T-helper 1 cell treated with Interleukin-12 subunit alpha and Interleukin-12 subunit beta and Interleukin-4 antibody, amounts not matched to agents 30 μg/mL and 1 μg/mL, for 36 hours (primary cell): ENCODE measurements around the gene APC2.

Experiments
- H3K27ac Mint-ChIP-seq: one replicate; pipeline ENCODE4 v1.8.0; 2021; ENCODE audit warnings: mild to moderate bottlenecking, mixed read lengths
- H3K27me3 Mint-ChIP-seq: one replicate; pipeline ENCODE4 v1.8.0; 2021; ENCODE audit warnings: low read depth, mixed read lengths
- H3K36me3 Mint-ChIP-seq: one replicate; pipeline ENCODE4 v1.8.0; 2021; ENCODE audit warnings: low read depth, mixed read lengths
- H3K4me1 Mint-ChIP-seq: one replicate; pipeline ENCODE4 v1.8.0; 2021; ENCODE audit warnings: low read depth, mixed read lengths
- H3K4me3 Mint-ChIP-seq: one replicate; pipeline ENCODE4 v1.8.0; 2021; ENCODE audit warnings: mild to moderate bottlenecking, moderate library complexity, mixed read lengths
- H3K9me3 Mint-ChIP-seq: one replicate; pipeline ENCODE4 v1.8.0; 2021; ENCODE audit warnings: mixed read lengths

APC2 gene

DNA sequence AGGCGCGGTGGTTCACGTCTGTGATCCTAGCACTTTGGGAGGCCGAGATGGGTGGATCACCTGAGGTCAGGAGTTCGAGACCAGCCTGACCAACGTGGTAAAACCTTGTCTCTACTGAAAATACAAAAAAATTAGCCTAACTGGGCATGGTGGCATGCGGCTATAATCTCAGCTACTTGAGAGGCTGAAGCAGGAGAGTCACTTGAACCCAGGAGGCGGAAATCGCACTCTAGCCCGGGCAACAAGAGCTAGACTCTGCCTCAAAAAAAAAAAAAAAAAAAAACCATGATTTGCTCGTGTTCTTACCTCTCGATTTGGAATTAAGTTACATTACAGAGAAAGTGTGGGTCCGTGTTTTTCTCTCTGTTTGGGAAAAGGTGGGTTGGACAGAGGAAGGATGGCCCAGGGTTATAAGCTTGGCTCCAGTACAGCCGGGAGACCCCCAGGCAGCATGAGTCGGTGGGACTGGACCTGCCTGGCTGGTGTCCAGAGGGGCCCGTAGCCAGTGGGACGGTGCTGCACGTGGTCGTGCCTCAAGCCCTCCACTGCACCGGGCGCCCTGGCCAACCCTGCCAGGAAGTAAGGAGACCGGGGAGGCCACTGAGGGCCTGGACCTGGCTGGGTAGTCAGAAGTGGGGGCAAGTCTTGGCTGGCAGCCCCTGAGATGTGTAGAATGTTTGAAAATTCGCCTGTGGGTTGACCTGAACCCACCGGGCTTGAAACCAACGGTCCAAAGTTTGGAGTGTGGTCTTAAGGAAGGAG is 8.1 kb upstream of the APC2 start:
- H3K36me3 Mint-ChIP-seq: peaks cover 32% of the 10 kb centered on the region
- no peaks in the 10 kb centered on the region for H3K9me3 Mint-ChIP-seq
- no peak overlapping the region for H3K27ac Mint-ChIP-seq
- H3K27me3 Mint-ChIP-seq: no peaks in the 10 kb centered on the region
- peaks cover 18% of the 10 kb centered on the region for H3K4me1 Mint-ChIP-seq
- no peak overlapping the region for H3K4me3 Mint-ChIP-seq

DNA sequence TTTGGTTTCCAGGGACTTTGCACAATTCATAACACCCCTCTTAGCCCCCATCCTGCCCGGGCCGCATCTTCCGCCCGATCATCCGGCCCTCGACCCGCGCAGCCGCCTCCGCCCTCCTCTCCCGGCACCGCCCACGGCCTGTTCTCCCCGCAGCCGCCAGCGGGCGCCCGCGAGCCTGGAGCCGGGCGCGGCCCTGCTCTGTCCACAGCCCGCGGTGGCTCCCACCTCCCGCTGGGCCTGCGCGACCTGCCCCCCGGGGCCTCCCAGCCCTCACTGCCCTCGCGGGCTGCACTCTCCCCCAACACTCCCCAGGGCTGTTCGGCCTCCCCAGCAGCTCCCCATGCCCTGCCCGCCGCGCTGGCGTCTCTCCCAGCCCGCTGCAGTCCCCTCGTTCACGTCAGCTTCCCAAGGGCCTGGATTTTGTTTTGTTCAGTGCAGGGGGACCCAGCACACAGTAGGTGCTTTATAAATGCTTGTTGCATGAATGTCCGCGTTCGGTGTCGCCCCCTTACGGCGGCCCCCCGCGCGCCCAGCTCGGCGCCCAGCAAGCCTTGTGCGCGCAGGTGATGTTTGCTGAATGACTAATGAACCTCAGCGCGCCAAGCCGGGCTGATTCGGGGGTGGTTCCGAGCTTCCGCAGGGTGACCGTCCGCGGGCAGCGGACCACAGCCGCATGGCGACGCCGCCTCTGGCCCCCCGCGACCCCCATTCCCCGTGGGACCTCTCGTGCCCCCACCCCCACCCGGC is 4.6 kb upstream of the APC2 start:
- H3K9me3 Mint-ChIP-seq: no peaks in the 10 kb centered on the region
- peaks cover 26% of the 10 kb centered on the region for H3K27me3 Mint-ChIP-seq
- H3K4me3 Mint-ChIP-seq: peak overlapping the region; percentile 50
- peaks cover 20% of the 10 kb centered on the region for H3K36me3 Mint-ChIP-seq
- H3K4me1 Mint-ChIP-seq: peaks cover 10% of the 10 kb centered on the region
- no peak overlapping the region for H3K27ac Mint-ChIP-seq

DNA sequence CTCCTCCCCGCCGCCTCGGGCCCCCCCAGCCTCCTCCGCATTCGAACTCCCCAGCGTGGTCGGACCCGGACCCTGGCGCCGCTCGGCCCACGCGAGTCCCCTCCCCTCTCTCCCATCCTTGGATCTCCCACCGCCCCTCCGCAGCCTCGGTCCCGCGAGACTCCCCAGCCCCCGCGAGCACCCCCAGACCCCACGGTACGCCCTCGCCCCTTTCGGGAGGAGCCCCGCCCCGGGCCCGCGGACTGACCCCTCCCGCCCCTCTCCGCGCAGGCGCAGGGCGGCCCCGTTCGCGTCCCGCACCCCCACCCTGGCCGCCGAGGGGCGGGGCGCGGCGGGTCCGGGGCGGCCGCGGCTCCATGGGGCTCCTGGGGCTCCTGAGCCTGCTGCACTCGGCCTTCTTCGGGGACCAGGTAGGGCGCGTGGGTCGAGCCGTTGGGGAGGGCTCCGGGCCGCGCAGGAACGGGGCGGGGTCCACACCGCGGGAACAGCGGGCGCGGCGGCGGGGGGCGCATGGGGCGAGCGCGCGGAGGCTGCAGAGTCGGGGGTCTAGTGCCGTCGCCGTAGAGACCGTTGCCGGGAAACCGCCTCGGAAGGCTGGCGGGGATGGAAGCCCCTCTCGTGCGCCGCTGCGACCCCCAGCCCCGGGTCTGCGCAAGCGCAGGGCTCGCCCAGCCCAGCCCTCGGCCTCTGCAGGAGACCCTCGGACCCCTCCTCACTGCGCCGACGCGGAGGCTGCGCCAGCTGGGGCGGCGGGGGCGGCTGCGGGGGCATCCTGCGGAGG is 3.8 kb upstream of the APC2 start:
- peaks cover 12% of the 10 kb centered on the region for H3K36me3 Mint-ChIP-seq
- peaks cover 8% of the 10 kb centered on the region for H3K4me1 Mint-ChIP-seq
- H3K9me3 Mint-ChIP-seq: no peaks in the 10 kb centered on the region
- H3K27me3 Mint-ChIP-seq: peaks cover 34% of the 10 kb centered on the region
- H3K4me3 Mint-ChIP-seq: no peak overlapping the region
- no peak overlapping the region for H3K27ac Mint-ChIP-seq

DNA sequence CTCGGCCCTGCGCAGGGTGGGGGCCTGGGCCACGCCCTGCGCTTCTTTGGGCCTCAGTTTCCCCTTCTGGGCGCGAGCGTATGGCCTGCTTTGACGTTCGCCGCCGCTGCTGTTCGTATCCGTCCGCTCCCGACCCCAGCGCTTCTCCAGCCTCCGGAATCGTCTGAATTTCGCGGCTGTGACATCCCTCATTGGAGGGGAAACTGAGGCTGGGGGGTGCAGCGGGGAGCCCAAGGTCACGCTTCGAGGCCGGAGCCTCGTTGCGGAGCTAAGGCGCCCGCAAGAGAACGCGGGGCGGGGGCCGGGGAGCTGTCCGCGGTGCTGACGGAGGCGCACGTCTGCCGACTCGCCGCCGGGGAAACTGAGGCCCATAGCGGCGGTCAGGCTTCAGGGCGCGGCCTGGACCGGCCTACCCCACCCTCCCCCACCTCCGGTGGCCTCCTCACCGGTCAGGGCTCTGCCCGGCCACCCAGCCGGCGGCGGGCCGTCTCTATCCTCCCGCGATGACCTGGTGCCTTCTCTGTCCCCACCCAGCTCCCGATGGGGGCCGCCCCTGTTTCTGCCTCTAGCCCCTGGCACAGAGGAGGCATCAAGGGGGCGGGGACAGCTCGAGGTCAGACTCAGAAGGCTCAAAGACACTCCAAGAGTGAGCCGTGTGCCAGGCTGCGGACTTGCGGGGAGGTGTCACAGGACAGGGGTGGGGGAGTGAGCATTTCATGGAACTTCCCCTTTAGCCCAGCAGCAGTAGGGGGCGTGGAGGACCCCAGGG is 3.0 kb upstream of the APC2 start:
- H3K9me3 Mint-ChIP-seq: no peaks in the 10 kb centered on the region
- H3K4me3 Mint-ChIP-seq: peak overlapping the region; percentile 21
- H3K4me1 Mint-ChIP-seq: peaks cover 7% of the 10 kb centered on the region
- H3K27ac Mint-ChIP-seq: no peak overlapping the region
- peaks cover 37% of the 10 kb centered on the region for H3K27me3 Mint-ChIP-seq
- H3K36me3 Mint-ChIP-seq: peaks cover 6% of the 10 kb centered on the region

DNA sequence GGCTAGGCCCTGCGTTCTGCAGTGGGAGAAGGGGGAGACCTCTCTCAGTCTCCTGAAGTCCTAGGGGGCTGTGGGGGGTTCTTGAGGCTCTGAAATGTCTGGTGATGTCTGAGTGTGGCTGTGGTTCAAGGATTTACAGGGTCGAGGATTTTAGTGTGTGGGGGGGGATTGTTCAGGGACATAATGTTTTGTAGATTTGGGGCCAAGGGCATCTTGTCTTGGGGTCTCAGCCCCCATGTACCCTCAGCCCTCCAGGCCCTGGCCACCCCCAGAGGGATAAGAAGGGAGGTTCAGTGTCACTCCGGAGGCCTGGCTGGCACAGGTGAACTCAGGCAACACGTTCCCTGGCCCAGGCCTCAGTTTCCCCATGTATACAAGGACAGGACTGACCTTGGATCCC is 2.4 kb upstream of the APC2 start:
- peaks cover 39% of the 10 kb centered on the region for H3K27me3 Mint-ChIP-seq
- peaks cover 5% of the 10 kb centered on the region for H3K4me1 Mint-ChIP-seq
- no peaks in the 10 kb centered on the region for H3K9me3 Mint-ChIP-seq
- peaks cover 3% of the 10 kb centered on the region for H3K36me3 Mint-ChIP-seq
- peak overlapping the region; percentile 21 for H3K4me3 Mint-ChIP-seq
- no peak overlapping the region for H3K27ac Mint-ChIP-seq

DNA sequence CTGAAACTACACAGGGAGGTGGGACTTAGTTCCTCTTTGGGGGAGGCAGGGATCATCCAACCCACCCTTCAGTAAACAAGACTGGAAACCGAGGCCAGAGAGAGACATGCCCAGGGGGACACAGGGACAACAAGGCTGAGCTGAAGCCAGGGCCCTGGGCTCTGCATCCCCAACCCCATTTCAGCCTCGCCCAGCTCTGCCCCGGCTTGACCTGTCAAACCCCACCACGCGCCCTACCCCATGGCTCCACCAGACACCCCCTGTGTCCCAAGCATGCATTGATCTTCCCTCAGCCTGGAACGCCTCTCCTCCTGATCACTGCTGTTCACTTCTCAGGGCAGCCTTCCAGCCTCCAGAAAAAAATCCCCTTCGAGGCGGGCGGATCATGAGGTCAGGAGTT is 2.0 kb upstream of the APC2 start:
- H3K9me3 Mint-ChIP-seq: no peaks in the 10 kb centered on the region
- peaks cover 42% of the 10 kb centered on the region for H3K27me3 Mint-ChIP-seq

DNA sequence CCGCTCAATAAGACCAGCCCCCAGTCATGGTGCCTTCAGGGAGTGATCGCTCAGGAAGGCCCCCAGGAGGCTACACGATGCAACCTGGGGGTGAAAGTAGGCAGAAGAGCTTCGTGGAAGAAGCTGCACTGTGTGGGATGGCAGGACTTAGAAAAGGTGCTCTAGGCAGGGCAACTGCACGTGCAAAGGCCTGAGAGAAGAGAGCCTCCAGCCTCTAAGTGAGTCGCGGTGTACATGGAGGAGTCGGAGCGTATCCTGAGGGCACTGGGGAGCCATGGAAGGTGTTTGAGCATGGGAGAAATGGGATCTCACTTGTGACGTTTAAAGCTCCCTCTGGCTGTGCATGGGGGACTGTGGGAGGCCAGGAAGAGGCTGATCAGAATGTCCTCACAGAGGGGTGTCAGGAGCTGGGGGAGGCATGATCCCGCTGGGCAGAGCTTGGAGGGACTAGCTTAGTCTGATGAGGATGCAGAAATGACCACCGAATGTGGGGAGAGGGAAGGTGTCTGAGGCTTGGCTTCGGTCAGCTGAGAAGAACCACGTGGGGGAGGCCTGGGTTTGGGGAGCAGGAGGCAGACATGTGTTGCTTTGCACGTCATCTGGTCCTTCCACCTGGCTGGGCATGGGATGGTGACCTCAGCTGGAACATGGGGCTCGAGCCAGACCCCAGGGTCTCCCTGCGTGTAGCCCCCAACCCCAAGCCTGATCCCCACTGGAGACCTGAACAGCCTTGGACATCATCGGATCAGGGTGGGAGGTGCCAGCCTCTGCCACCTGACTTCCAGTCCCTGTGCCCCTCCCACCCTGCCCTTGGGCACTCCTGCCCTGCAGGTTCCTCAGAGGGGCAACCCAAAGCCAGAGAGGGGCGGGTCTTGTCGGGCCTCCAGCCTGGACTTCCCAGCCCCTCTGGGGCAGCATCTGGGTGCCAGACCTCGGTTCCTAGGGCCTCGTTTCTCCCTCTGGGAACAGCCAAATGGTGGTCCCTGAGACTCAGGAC is 1.1 kb downstream of the APC2 start:
- no peaks in the 10 kb centered on the region for H3K36me3 Mint-ChIP-seq
- no peak overlapping the region for H3K4me3 Mint-ChIP-seq
- no peak overlapping the region for H3K27ac Mint-ChIP-seq

More for the DNA sequence above, 2.0 kb upstream of the APC2 start:
- H3K4me3 Mint-ChIP-seq: peak overlapping the region; percentile 11
- no peak overlapping the region for H3K27ac Mint-ChIP-seq
- peaks cover 2% of the 10 kb centered on the region for H3K4me1 Mint-ChIP-seq
- H3K36me3 Mint-ChIP-seq: no peaks in the 10 kb centered on the region

DNA sequence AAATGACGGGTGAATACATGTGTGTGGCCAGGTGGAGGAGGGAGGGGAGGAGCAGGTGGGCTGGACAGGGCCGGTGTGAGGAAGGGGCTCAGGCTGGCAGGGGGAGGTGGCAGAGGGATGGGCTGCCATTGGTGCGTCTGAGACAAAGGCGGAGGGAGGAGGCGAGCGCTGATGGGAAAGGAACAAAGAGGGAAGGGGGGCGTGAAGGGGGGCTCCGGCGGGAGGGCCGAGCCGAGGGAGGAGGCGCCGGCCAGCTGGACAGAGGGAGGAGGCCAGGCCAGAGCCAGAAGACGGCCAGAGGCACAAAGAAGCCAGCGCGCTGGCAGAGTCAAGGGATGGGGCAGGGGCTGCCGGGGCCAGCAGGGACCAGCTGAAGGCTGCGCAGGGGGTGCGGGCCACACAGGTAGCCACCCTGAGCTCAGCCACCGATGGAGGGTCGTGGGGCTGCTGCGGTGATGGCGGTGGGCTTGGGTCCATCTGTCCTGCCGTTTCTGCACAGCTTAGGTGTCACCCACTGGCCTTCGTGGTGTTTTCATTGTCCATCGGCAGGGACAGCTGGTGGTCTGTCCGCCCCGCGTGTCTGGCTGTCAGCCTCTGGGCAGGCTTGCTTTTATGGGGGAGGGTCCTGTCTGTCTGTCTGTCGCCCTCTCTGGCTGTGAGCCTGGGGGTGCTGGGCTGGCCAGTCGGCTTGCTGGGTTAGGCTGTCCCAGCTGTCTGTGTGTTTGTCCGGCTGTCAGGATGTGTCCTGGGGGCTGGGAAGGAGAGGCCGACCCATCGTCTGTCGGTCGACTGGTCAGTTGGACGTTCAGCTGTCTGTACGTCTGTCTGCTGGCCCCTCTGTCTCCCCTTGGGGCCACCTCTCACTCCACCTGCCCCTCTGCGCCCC is 2.2 kb downstream of the APC2 start:
- H3K27me3 Mint-ChIP-seq: peaks cover 63% of the 10 kb centered on the region

More for the DNA sequence above, 1.1 kb downstream of the APC2 start:
- peaks cover 9% of the 10 kb centered on the region for H3K4me1 Mint-ChIP-seq
- no peaks in the 10 kb centered on the region for H3K9me3 Mint-ChIP-seq
- H3K27me3 Mint-ChIP-seq: peaks cover 65% of the 10 kb centered on the region

DNA sequence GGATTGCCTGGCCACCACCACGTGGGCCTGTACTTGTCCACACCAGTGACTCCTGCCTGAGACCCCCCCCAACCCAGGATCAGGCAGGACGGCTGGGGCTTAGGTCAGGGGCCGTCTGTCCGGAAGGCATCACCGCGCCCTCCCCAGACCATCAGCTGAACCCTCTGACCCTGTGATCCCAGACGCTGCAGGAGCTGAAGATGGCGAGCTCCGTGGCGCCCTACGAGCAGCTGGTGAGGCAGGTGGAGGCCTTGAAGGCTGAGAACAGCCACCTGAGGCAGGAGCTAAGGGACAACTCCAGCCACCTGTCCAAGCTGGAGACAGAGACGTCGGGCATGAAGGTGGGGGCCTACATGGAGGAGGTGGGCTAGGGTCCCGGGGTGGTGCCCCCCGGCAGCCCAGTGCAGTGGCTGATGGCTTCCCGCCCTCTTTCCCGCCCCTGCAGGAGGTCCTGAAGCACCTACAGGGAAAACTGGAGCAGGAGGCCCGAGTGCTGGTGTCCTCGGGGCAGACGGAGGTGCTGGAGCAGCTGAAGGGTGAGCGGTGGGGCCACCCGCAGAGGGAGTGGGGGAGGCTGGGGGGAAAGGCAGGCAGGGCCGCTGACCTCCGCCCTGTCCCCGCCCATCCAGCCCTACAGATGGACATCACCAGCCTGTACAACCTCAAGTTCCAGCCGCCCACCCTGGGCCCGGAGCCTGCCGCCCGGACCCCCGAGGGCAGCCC is 3.0 kb downstream of the APC2 start:
- peaks cover 61% of the 10 kb centered on the region for H3K27me3 Mint-ChIP-seq
- no peaks in the 10 kb centered on the region for H3K9me3 Mint-ChIP-seq
- peaks cover 9% of the 10 kb centered on the region for H3K4me1 Mint-ChIP-seq
- no peaks in the 10 kb centered on the region for H3K36me3 Mint-ChIP-seq
- H3K27ac Mint-ChIP-seq: no peak overlapping the region
- H3K4me3 Mint-ChIP-seq: no peak overlapping the region

More for the DNA sequence above, 2.2 kb downstream of the APC2 start:
- Mint-ChIP-seq H3K27ac (no peak overlapping the region), H3K4me3 (no peak overlapping the region), H3K4me1 (peaks cover 9% of the 10 kb centered on the region), H3K36me3 (no peaks in the 10 kb centered on the region), H3K9me3 (no peaks in the 10 kb centered on the region)

DNA sequence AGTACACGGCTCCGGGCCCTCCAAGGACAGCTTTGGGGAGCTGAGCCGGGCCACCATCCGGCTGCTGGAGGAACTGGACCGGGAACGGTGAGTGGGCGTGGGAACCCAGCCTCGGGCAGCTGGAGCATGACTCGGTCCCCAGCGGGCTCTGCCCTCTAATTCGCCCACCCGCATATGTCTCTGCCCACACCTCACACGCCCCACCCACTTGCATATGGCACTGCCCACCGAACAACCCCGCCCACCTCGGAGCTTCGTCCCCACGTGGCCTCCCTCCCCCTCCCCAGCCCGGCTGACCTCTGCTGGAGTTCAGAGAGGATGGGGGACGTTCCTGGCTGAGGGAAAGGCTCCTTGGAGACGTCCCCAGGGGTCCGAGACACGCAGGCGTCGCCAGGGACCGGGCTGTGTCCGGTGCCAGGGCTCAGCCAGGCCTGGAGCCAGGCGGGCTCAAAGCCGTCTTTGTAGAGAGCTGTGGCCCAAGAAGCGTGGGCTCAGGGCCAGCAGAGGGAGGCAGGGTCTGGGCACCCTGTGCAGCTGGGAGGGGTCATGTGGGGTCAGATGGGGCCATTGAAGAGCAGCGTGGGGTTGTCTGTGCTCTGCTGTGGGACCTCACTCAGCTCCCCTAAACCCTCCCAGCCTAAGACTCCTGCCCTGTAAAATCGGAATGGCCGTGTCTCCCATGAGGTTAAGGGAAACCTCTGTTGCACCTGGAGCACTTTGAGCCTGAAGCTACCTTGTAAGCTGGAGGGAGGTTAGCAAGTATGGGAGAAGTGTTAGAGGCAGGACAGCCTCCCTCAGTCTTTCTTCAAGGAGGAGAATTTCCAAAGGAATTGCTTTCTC is 3.8 kb downstream of the APC2 start:
- no peak overlapping the region for H3K4me3 Mint-ChIP-seq
- H3K9me3 Mint-ChIP-seq: no peaks in the 10 kb centered on the region
- no peaks in the 10 kb centered on the region for H3K36me3 Mint-ChIP-seq
- H3K27ac Mint-ChIP-seq: no peak overlapping the region
- peaks cover 9% of the 10 kb centered on the region for H3K4me1 Mint-ChIP-seq
- peaks cover 59% of the 10 kb centered on the region for H3K27me3 Mint-ChIP-seq

DNA sequence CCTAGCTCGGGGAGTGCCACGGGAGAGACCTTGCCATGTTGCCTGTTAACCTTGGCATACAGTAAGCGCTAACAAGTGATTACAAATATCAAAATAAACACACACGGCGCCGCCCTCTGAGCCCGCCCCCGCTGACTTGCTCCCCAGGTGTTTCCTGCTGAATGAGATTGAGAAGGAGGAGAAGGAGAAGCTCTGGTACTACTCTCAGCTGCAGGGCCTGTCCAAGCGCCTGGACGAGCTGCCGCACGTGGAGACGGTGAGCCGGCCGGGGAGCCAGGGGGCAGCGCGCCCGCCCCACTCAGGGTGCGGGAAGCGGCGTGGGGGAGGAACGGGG is 5.0 kb downstream of the APC2 start:
- H3K27me3 Mint-ChIP-seq: peaks cover 58% of the 10 kb centered on the region
- no peak overlapping the region for H3K4me3 Mint-ChIP-seq
- no peaks in the 10 kb centered on the region for H3K36me3 Mint-ChIP-seq
- no peak overlapping the region for H3K27ac Mint-ChIP-seq
- H3K9me3 Mint-ChIP-seq: no peaks in the 10 kb centered on the region
- H3K4me1 Mint-ChIP-seq: peaks cover 7% of the 10 kb centered on the region
